K562 (cell line): ENCODE measurements around the gene MRPL48. TPM values are rescaled to one million over a fixed set of nuclear protein-coding genes. Genes with fewer than 3 reads are reported as not detected.
A peak's percentile ranks its signal among the peaks of the same experiment; 100 is the strongest.

ENCODE experiments used
- BHLHE40 ChIP-seq: IDR thresholded peaks from 2 replicates; pipeline ENCODE4 v1.6.1; 2011; ENCODE audit warnings: low read length, improper control_type of control experiment
- CBFB ChIP-seq: sonication (generic); formaldehyde crosslinking; IDR thresholded peaks from 2 replicates; pipeline ENCODE4 v1.4.0; 2020; ENCODE audit warnings: mild to moderate bottlenecking, missing genetic modification reagents
- CREBBP ChIP-seq: IDR thresholded peaks from one replicate; pipeline ENCODE4 v1.6.1; 2012; ENCODE audit warnings: low read depth, mild to moderate bottlenecking, control low read depth, inconsistent platforms, low read length
- E2F1 ChIP-seq: sonication (generic); formaldehyde crosslinking; IDR thresholded peaks from 2 replicates; pipeline ENCODE4 v1.8.1; 2023; ENCODE audit warnings: mild to moderate bottlenecking, missing genetic modification reagents, moderate library complexity
- EHMT2 ChIP-seq: fragments of 450-650 bp; IDR thresholded peaks from 2 replicates; pipeline ENCODE4 v1.6.1; 2018; ENCODE audit warnings: antibody characterized with exemption
- JUNB ChIP-seq: fragments of 450-650 bp; formaldehyde crosslinking; conservative IDR thresholded peaks from 2 replicates; pipeline ENCODE4 v1.4.0; 2020; ENCODE audit warnings: mild to moderate bottlenecking
- KDM4B ChIP-seq, 2 experiments: fragments of 450-650 bp in 1 of 2; sonication (generic) in 1 of 2; IDR thresholded peaks; 2 replicates each; pipeline ENCODE4 v1.6.1; 2016 to 2017; ENCODE audit warnings: borderline replicate concordance in 2 of 2, antibody characterized with exemption in 1 of 2, low read depth in 1 of 2, mild to moderate bottlenecking in 1 of 2
- LARP7 ChIP-seq: fragments of 450-650 bp; IDR thresholded peaks from 2 replicates; pipeline ENCODE4 v1.6.1; 2016
- MECOM ChIP-seq: fragments of 250-450 bp; sonication (Bioruptor Pico); IDR thresholded peaks from 2 replicates; pipeline ENCODE4 v1.8.0; 2022; ENCODE audit warnings: inconsistent platforms
- NCOA1 ChIP-seq: fragments of 450-650 bp; IDR thresholded peaks from 2 replicates; pipeline ENCODE4 v1.6.1; 2016; ENCODE audit warnings: low read depth
- NR1H2 ChIP-seq: sonication (generic); formaldehyde crosslinking; IDR thresholded peaks from 2 replicates; pipeline ENCODE4 v1.4.0; 2020; ENCODE audit warnings: mild to moderate bottlenecking, missing genetic modification reagents
- PHTF2 ChIP-seq: fragments of 250-450 bp; sonication (Bioruptor Pico); IDR thresholded peaks from 2 replicates; pipeline ENCODE4 v1.5.0; 2021; ENCODE audit warnings: mild to moderate bottlenecking
- RBM14 ChIP-seq: fragments of 200-400 bp; formaldehyde crosslinking; IDR thresholded peaks from 2 replicates; pipeline ENCODE4 v1.6.1; 2018; ENCODE audit warnings: low read depth, mild to moderate bottlenecking, low read length, moderate library complexity, borderline replicate concordance; ENCODE audit not compliant: insufficient read depth
- RFX1 ChIP-seq: fragments of 450-650 bp; IDR thresholded peaks from 2 replicates; pipeline ENCODE4 v1.6.1; 2016; ENCODE audit warnings: mild to moderate bottlenecking, moderate library complexity
- SMARCC2 ChIP-seq: fragments of 450-650 bp; IDR thresholded peaks from 2 replicates; pipeline ENCODE4 v1.6.1; 2017; ENCODE audit warnings: antibody characterized with exemption, moderate library complexity, mild to moderate bottlenecking, low read depth
- SP2 ChIP-seq: IDR thresholded peaks from 2 replicates; pipeline ENCODE4 v1.6.1; 2011; ENCODE audit warnings: mild to moderate bottlenecking, low read depth, low read length, moderate library complexity; ENCODE audit not compliant: poor library complexity, severe bottlenecking; ENCODE audit errors: extremely low read depth
- TARDBP ChIP-seq: fragments of 450-650 bp; IDR thresholded peaks from 2 replicates; pipeline ENCODE4 v1.6.1; 2016
- XRCC5 ChIP-seq: fragments of 200-400 bp; formaldehyde crosslinking; IDR thresholded peaks from 2 replicates; pipeline ENCODE4 v1.6.1; 2017; ENCODE audit warnings: low read depth, mild to moderate bottlenecking, low read length
- YBX1 ChIP-seq: fragments of 450-650 bp; IDR thresholded peaks from 2 replicates; pipeline ENCODE4 v1.7.1; 2016; ENCODE audit warnings: mild to moderate bottlenecking
- ZNF121 ChIP-seq: sonication (generic); formaldehyde crosslinking; conservative IDR thresholded peaks from 2 replicates; pipeline ENCODE4 v1.8.0; 2022; ENCODE audit warnings: missing genetic modification reagents
- ZNF146 ChIP-seq: IDR thresholded peaks from one replicate; pipeline ENCODE4 v1.6.1; 2018; ENCODE audit warnings: missing compliant biosample characterization; ENCODE audit not compliant: unreplicated experiment
- ZNF311 ChIP-seq: fragments of 250-450 bp; sonication (Bioruptor Pico); IDR thresholded peaks from 2 replicates; pipeline ENCODE4 v1.4.0; 2020; ENCODE audit warnings: mild to moderate bottlenecking, moderate library complexity
- ZNF507 ChIP-seq: conservative IDR thresholded peaks from 2 replicates; pipeline ENCODE4 v1.6.1; 2017; ENCODE audit warnings: missing genetic modification characterization, missing compliant biosample characterization
- ZNF696 ChIP-seq: fragments of 250-450 bp; sonication (Bioruptor Pico); conservative IDR thresholded peaks from 2 replicates; pipeline ENCODE4 v1.4.0; 2020; ENCODE audit warnings: mild to moderate bottlenecking, moderate library complexity
- ZNF76 ChIP-seq: fragments of 250-450 bp; sonication (Bioruptor Pico); IDR thresholded peaks from 2 replicates; pipeline ENCODE4 v1.4.0; 2020; ENCODE audit warnings: mild to moderate bottlenecking, moderate library complexity, borderline replicate concordance
- polyA plus RNA-seq, 8 experiments: library from polyadenylated mRNA; depleted of rRNA in 4 of 8; stranded (reverse) in 5 of 8; unstranded in 3 of 8; fragments of >200 nt; fragmentation: Nextera tagmentation in 2 of 8; fragmentation: Illumina TruSeq in 1 of 8; extraction: Ambion mirVana in 2 of 8; extraction: Trizol in 1 of 8; gene quantifications; 2 replicates each; pipeline versions ENCODE4 v1.2.1 to v1.2.3, GENCODE V29; 2011 to 2014; ENCODE audit warnings: inconsistent platforms in 1 of 8, missing spikeins in 1 of 8
- total RNA-seq, 7 experiments: library from RNA; depleted of rRNA in 6 of 7; stranded (reverse); fragments of >200 nt in 6 of 7; fragmentation: Illumina TruSeq in 2 of 7; extraction: Trizol in 2 of 7; gene quantifications; 2 replicates each; pipeline versions ENCODE4 v1.2.1 to v1.2.3, GENCODE V29; 2011 to 2021; ENCODE audit warnings: low replicate concordance in 1 of 7
- TF ChIP-seq, protein P1 (sequence below): fragments of 450-650 bp; IDR thresholded peaks from 2 replicates; pipeline ENCODE4 v1.6.1; 2018; ENCODE audit warnings: mild to moderate bottlenecking, low read depth; ENCODE audit not compliant: partially characterized antibody

Gene MRPL48
- total and polyA plus RNA-seq, 9 of the 15 experiments (the other 6 are each of a cell fraction or from before 2014, with no cell fraction given) = 66.0 to 237 (median 104) TPM

DNA sequence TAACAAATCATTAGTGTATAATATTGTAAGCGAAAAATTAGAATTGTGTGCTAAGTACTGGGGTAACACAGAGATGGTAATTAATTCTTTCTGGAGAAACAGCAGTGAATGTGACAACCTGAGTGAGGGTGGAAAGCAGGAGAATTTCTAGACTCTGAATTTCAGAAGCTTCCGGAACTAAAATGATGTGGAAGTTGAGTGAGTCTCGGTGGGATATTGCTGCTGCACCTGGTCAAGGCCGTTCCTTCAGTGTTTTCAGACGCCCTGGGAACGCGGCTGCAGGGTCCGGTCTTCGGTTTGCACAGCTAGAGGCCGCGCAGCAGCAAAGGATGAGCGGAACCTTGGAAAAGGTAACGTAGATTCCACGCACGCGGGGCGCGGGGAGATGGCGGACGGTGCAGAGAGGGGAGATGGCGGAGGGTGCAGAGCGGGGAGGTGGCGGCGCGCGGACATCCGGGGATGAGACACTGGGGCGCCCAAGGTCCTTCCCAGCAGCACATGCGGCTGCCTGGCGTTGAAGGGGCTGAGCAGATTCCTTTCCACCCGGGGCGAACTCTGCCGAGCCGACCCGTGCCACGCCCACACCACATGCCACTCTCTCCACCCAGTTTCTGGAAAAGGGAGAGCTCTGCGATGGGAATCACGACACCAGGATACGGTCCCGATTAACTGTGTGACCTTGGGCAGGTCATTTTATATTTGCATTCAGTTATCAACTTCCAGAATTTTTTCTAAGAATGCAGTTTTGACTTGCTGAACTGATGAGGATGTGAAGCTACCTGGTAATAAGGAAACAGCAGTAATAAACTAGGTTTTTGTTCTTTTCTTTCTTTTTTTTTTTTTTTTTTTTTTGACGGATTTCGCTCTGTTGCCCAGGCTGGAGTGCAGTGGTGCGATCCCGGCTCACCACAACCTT is at the start of gene MRPL48 (continued):
- TF ChIP-seq NCOA1 (peak; percentile 99), MECOM (CRISPR knock-in tag) (0 out of 2 replicates have a peak, but pooled peaks have one; percentile 58), ZNF121 (CRISPR knock-in tag) (no peak), XRCC5 (0 out of 2 replicates have a peak, but pooled peaks have one; percentile 36), KDM4B (IDR thresholded peaks at IDR 0.05; ENCODE audit: borderline replicate concordance in 2 of 2, low read depth in 1 of 2) (0 out of 4 replicates have a peak, but pooled peaks of 1 of the 2 experiments have one; percentile 51), PHTF2 (no peak), ZNF76 (CRISPR knock-in tag) (peak; percentile 67; the same call in 1 of the 2 replicates), NR1H2 (no peak), TARDBP (peak; percentile 83; the same call in 1 of the 2 replicates), JUNB (CRISPR knock-in tag) (no peak), E2F1 (peak; percentile 81), ZNF507 (no peak), SMARCC2 (no peak), ZNF696 (no peak), CREBBP (no peak), LARP7 (peak; percentile 98), RFX1 (no peak), EHMT2 (peak; percentile 91; the same call in 1 of the 2 replicates), YBX1 (no peak), BHLHE40 (peak; percentile 46), CBFB (CRISPR knock-in tag) (no peak), RBM14 (no peak), ZNF311 (CRISPR knock-in tag) (no peak), ZNF146 (no peak), SP2 (no peak)
- TF ChIP-seq, protein P1, sequence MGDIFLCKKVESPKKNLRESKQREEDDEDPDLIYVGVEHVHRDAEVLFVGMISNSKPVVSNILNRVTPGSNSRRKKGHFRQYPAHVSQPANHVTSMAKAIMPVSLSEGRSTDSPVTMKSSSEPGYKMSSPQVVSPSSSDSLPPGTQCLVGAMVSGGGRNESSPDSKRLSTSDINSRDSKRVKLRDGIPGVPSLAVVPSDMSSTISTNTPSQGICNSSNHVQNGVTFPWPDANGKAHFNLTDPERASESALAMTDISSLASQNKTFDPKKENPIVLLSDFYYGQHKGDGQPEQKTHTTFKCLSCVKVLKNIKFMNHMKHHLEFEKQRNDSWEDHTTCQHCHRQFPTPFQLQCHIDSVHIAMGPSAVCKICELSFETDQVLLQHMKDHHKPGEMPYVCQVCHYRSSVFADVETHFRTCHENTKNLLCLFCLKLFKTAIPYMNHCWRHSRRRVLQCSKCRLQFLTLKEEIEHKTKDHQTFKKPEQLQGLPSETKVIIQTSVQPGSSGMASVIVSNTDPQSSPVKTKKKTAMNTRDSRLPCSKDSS = no peak
